Dendritic cell treated with granulocyte-macrophage colony-stimulating factor and Interleukin-4, amounts not matched to agents 40 ng/mL and 50 ng/mL, for 4 days (primary cell): ENCODE data around the gene SLC6A8.
A peak's percentile ranks its signal among the peaks of the same experiment; 100 is the strongest.

ENCODE experiments used
- H3K27ac Mint-ChIP-seq: one replicate; pipeline ENCODE4 v1.8.0; 2022; ENCODE audit warnings: mild to moderate bottlenecking, mixed read lengths
- H3K27me3 Mint-ChIP-seq: one replicate; pipeline ENCODE4 v1.8.0; 2022; ENCODE audit warnings: mild to moderate bottlenecking, mixed read lengths
- H3K36me3 Mint-ChIP-seq: one replicate; pipeline ENCODE4 v1.8.0; 2022; ENCODE audit warnings: low read depth, mixed read lengths
- H3K4me1 Mint-ChIP-seq: one replicate; pipeline ENCODE4 v1.8.0; 2022; ENCODE audit warnings: low read depth, mixed read lengths
- H3K4me3 Mint-ChIP-seq: one replicate; pipeline ENCODE4 v1.8.0; 2022; ENCODE audit warnings: mild to moderate bottlenecking, moderate library complexity, mixed read lengths
- H3K9me3 Mint-ChIP-seq: one replicate; pipeline ENCODE4 v1.8.0; 2022; ENCODE audit warnings: mixed read lengths
- intact Hi-C: fragments of 100-400 bp; cut with micrococcal nuclease; formaldehyde crosslinking; loops from one replicate; pipeline ENCODE4 v1.15.0; 2022

The SLC6A8 gene

DNA sequence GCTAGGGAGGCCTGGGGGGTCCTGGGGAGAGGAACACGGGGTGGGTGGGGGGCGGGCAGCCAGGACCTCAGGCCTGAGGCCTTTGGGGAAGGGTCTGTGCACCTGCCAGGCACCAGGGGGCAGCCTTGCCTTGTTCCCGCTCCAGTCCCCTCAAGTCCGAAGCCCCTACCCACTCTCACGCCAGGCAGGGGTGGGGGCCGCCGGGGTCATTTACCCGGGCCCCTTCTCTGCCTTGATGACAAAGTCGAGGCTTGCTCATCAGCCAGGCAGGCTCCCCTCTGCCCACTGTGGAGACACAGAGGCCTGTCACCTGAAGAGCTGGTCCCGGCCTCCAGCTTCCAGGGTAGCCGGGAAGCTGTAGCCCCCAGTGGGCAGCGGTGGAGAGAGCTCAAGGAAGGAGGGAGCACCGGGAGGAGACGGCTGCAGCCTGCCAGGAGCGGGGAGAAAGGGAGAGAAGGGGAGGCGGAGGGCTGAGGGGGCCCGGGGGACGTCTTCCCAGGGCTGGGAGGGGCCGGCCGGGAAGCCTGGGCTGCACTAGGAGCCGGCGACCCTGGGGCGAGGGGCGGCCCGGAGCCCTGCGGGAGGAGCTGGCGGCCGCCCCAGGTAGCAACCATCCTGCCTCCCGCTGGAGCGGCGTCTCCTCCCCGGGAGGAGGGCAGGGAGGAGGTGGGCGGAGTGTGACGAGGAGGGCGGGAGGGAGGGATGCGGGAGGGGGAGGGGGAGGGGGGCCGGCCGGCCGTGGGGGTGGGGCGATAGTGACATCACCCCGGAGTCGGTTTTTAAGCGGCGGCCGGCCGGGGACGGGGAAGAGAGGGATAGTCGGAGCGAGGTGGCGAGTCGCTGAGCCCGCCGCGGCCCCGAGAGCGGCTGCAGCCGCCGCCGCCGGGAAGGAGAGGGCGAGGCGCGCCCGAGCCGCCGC, at the start of gene SLC6A8:
Gene SLC6A8 (plus strand): TSS at position 806 of the 919 bp plus-strand sequence. CDS start 649 bp downstream, outside the sequence.
- intact Hi-C loops: no loop called here
- Mint-ChIP-seq H3K27me3 (peaks cover 59% of the 10 kb centered on the region), H3K27ac (peak within 1 kb of the TSS; percentile 67)

DNA sequence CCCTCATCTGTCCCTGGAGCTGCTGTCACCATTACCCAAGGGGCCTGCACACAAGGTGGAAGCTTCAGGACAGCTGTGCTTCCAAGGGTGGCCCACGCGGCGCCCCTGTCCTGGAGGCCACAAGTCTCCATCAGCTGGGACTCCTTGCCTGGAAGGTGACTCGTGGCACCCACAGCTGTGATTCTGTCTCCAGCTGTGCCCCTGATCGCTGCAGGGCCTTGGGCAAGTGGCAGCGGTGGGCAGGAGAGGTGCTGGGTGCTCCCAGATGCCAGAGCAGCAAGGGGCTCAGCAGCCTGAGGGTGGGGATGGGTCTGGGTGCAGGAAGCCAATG, 49.7 kb upstream of the SLC6A8 start:
- Mint-ChIP-seq H3K27ac (no peak overlapping the region), H3K36me3 (no peaks in the 10 kb centered on the region), H3K4me1 (peaks cover 5% of the 10 kb centered on the region), H3K9me3 (no peaks in the 10 kb centered on the region), H3K4me3 (no peak overlapping the region), H3K27me3 (peaks cover 46% of the 10 kb centered on the region)
- intact Hi-C loops: no loop called here

More for the DNA sequence above, at the start of gene SLC6A8:
- H3K4me1 Mint-ChIP-seq: peaks cover 20% of the 10 kb centered on the region
- no peaks in the 10 kb centered on the region for H3K9me3 Mint-ChIP-seq
- peak within 1 kb of the TSS; percentile 70 for H3K4me3 Mint-ChIP-seq
- no peaks in the 10 kb centered on the region for H3K36me3 Mint-ChIP-seq

DNA sequence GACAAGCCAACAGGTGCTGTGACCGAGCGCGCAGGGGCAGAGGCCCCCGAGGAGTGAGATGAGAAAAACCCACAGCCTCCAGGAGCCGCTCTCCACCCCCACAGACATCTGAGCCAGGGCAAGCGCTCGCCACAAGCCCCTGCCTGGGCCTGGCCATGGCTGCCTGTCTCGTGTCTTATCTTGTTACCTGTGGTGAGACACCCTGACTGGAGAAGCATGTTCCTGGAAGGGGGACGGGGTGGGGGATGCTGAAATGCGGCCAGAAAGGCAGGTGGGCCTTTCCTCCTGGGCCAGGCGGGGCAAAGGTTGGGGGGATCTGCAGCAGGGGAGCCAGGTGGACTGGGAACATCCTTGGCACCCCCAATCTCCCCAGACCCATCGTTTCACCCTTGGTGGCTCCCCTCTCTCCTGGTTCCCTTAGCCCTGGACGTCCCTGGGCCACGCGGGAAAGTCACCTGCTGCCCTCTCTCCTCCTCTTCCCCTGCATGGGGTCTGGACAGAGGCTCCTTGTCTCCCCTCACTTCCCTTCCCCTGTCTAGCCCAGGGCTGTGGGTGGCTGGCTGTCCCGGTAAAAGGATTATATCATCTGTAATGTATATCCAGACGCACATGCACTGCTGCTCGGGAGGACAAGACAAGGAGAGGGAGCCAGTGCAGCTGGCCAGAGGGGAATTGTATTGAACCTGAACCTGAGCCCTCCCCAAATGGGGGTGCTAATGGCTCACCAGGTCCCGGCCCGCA, 49.1 kb upstream of the SLC6A8 start:
- Mint-ChIP-seq H3K27ac (no peak overlapping the region), H3K36me3 (no peaks in the 10 kb centered on the region), H3K9me3 (no peaks in the 10 kb centered on the region), H3K27me3 (peaks cover 52% of the 10 kb centered on the region), H3K4me3 (no peak overlapping the region), H3K4me1 (peaks cover 9% of the 10 kb centered on the region)
- intact Hi-C loops: no loop called here

DNA sequence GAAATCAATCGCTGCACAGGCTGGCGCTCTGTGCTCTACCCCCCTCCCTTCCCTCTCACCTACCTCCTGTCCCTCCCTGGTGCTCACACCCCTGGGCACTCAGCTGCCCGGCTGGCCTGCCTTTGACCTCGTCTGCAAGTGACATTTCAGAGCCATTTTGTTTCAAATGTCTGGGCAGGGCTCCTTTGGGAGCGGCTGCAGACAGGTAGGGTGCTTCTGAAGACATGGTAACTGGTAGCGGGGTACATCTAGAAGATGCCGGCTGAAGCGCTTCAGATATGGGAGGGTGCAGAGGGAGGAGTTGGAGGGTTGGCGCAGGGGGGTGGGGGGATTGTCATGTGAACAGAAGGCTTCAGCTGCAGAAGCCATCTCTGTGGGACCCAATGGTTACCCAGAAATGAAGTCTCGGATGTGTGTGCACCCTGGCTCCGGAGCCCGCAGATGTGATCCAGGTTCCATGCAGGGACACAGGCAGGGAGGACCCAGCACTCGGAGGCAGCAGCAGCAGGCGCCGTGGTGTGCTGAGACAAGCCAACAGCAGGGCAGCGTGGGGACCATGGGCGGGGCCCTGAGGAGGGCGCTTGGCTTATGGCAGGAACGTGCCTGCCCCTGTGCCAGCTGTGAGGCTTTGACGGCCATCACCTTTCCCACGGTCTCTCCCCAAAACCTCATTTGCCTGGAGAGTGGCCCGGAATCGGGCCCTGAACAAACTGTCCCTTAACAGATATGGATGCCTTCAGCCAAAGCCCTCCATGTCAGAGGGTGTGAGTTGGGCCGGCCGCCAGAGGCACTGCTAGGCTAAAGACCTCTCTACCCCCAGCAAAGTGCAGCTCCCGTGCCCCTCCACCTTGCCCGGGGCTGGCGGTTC, 48.3 kb upstream of the SLC6A8 start:
- Mint-ChIP-seq H3K4me1 (peaks cover 13% of the 10 kb centered on the region), H3K9me3 (no peaks in the 10 kb centered on the region), H3K27me3 (peaks cover 57% of the 10 kb centered on the region), H3K4me3 (no peak overlapping the region), H3K27ac (no peak overlapping the region), H3K36me3 (no peaks in the 10 kb centered on the region)
- intact Hi-C loops: no loop called here

DNA sequence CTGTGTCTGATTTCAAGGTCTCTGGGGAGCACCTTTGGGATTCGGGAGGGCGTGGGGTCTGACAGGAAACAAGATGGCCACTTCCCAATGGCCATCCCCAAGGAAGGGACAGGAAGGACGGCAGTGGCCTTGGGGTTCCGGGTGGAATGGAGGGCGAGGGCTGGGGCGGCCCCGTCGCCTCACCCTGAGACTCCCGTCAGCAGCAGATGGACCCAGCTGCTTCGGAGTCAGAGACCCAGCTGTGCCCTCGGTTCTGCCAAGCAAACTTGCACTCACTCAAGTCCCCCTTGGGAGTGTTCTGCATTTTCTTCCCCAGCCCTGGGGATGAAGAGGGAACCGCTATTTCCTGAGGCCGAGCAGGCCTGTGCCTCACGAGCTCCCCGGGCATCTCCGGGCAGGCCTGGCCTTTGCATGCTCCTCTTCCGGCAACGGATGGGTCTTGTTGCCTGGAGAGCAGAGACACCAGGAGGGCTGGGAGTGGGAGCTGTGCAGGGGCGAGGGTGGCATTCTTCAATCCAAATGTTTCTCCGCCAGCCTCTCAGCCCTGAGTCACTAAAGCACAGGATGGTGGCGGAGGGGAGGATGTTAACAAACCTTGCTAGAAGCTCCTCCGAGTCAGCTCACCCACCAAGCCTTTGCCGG, 47.6 kb upstream of the SLC6A8 start:
- peaks cover 13% of the 10 kb centered on the region for H3K4me1 Mint-ChIP-seq
- H3K36me3 Mint-ChIP-seq: no peaks in the 10 kb centered on the region
- H3K27me3 Mint-ChIP-seq: peaks cover 62% of the 10 kb centered on the region
- intact Hi-C loops: no loop called here
- H3K9me3 Mint-ChIP-seq: no peaks in the 10 kb centered on the region
- H3K4me3 Mint-ChIP-seq: no peak overlapping the region
- no peak overlapping the region for H3K27ac Mint-ChIP-seq

DNA sequence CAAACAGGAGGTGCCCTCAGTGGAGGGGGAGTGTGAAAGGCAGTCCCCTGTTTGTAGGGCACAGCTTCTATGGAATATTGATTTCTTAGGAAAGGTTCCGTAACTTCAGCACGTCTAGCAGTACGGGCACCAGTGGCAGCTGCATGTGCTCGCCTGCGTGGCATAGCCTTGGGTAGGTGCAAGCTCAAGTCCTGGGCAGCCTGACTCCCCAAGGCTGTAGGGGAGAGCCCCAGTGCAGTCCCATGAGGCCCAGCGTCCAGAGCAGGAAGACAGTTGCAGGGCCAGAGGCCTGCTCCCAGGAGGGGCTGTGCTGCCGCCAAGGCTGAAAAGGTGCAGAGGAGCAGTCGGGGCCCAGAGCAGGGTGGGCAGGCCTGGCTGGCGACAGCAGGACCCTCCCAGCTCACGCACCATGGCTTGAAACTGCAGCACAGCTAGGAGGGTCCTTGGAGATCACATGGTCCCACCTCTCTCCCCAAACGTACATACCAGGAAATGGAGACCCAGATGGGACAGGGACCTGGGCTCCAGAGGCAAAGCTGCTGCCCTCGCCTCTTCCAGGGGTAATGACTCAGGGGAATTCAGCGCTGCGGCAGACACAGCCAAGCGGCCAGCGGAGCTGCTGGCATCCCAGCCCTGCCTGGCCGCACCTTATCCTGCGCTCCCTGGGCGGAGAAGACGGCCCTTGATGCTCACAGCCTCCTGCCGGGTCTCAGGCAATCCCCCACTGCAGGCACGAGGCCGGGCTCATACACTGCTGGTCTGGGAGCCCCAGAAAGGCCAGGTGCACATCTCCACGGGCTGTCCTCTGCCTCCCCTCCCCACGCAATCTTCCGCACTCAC, 46.8 kb upstream of the SLC6A8 start:
- intact Hi-C loops: no loop called here
- Mint-ChIP-seq H3K27me3 (peaks cover 70% of the 10 kb centered on the region), H3K36me3 (no peaks in the 10 kb centered on the region), H3K9me3 (no peaks in the 10 kb centered on the region), H3K4me3 (no peak overlapping the region), H3K27ac (no peak overlapping the region), H3K4me1 (peaks cover 13% of the 10 kb centered on the region)

DNA sequence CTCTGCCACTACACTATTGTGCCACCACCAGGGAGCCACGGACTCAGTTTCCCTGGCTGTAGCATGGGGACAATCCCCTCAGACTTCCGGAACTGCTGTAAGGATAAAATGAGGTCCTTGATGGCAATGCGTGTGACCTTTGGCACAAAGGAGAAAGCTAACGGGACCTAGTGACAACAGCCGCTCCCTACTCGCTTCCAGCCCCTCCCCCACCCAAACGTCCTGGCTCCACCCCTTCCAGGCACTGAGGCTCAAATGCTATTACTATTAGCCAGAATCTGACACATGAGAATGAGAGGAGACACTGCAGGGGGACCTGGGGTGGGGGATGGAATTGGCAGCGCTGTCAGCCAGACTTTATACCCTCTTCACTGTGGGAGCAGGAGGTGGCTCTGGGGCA, 46.1 kb upstream of the SLC6A8 start:
- Mint-ChIP-seq H3K27me3 (peaks cover 77% of the 10 kb centered on the region), H3K4me1 (peaks cover 13% of the 10 kb centered on the region), H3K4me3 (no peak overlapping the region), H3K27ac (no peak overlapping the region), H3K36me3 (no peaks in the 10 kb centered on the region), H3K9me3 (no peaks in the 10 kb centered on the region)
- intact Hi-C loops: no loop called here

DNA sequence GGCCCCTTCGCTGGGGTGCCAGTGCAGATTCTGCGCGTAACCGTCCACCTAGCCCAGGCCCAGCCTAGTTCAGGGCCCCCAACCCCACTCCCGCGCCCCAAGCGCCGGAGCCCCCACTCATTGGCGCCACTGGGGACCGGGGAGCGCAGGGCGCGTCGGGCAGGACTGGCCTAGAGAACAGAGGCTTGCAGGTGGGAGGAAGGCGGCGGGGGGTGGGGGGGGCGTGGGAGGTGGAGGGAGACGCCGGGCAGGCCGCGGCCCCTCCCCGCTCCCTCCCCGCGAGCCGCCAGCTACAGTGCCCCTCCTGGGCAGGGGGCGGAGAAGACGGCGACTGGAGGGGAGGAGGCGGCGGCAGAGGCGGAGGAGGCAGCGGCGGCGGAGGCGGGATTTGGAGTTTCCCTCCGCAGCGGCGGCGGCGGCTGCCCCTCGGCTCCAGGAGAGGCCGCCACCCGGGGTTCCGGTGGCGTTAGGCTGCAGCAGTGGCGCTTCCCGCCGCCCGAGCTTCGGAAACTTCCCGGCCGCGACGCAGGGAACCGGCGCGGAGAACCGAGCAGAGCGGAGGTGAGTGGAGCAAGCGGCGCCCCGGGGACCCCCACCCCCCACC, 45.6 kb upstream of the SLC6A8 start:
- Mint-ChIP-seq H3K4me1 (peaks cover 13% of the 10 kb centered on the region), H3K27ac (no peak overlapping the region), H3K36me3 (no peaks in the 10 kb centered on the region), H3K4me3 (no peak overlapping the region), H3K27me3 (peaks cover 74% of the 10 kb centered on the region), H3K9me3 (no peaks in the 10 kb centered on the region)
- intact Hi-C loops: no loop called here

DNA sequence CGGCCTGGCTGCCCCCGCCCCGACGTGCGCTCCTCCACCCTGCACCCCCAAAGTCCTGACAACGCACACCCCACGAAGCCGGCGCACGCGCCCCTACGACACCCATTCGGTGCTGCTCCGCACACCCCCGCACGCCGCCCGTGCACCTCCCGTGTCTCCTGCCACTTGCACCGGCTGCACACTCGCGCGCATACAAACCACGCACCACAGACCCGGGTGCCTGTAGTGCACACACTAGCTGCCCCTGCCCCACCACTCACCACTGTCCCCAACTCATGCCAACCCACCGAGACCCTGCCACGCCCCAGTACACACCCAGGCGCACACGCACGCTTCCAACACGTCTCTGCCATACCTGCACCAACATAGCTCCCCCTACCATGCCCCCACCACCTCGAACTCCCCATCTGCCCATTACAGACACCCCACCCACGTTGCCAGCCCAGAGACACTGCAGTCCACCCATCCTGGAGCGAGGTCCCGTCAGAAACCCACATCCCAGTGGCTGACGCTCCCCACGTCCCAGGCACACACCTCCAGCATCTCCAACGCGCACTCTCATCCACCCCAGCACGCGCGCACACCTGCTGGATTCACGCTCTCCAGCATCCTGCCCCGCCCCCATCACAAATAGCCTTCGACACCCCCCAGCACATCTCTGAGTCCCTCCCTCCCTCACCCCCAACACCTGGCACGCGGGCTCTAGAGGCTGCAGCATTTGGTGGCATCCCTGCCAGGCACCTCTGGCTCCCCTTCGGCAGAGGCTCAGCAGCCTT, 44.9 kb upstream of the SLC6A8 start:
- H3K27me3 Mint-ChIP-seq: peaks cover 77% of the 10 kb centered on the region
- intact Hi-C loops: no loop called here
- H3K36me3 Mint-ChIP-seq: no peaks in the 10 kb centered on the region
- H3K4me1 Mint-ChIP-seq: peaks cover 13% of the 10 kb centered on the region
- H3K4me3 Mint-ChIP-seq: peak overlapping the region; percentile 37
- H3K27ac Mint-ChIP-seq: no peak overlapping the region
- H3K9me3 Mint-ChIP-seq: no peaks in the 10 kb centered on the region

DNA sequence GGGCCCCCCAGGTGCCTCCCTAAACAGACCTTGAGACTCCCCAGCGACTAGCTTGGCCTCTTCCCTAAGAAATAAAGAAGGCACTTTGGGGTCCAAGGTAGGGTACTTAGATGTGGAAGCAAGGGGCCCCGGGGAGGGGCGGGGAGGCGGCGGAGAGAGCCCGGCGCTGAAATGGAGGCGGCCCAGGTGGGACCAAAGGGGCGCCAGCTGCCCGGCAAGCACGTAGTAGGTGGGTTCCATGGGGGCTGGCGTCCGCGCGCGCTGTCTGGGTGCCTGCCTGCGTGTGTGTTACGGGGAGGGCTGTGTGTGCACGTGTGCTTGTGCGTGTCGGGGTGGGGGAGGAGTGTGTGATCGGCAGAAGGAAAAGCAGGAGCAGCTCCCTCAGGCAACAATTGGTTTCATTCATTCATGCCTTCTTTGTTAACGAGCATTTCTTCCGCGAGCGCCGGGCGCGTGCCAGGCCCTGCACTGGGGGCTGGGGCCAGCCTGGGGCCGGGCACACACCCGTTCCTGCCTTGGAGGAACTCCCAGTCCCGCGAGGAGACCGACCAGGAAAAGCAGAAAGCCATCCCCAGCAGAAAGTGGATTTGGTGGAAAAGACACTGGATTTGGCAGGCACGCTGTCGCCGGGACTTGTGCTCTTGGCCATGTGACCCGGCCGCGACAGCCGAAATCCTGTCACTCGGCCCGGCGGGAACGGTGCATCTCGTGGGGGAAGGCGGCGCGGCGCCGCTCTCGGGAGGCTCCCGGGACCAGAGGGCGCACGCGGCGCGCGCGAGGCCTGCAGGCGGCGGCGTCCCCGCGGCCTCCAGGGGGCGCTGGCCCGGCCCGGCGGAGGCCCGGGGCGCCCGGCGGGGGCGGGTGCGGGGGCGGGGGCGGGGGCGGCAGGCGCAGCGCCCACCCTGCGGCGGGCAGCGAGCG, 44.0 kb upstream of the SLC6A8 start:
- H3K9me3 Mint-ChIP-seq: no peaks in the 10 kb centered on the region
- peaks cover 13% of the 10 kb centered on the region for H3K4me1 Mint-ChIP-seq
- H3K36me3 Mint-ChIP-seq: no peaks in the 10 kb centered on the region
- H3K4me3 Mint-ChIP-seq: peak overlapping the region; percentile 42
- intact Hi-C loops: no loop called here
- no peak overlapping the region for H3K27ac Mint-ChIP-seq
- H3K27me3 Mint-ChIP-seq: peaks cover 83% of the 10 kb centered on the region

DNA sequence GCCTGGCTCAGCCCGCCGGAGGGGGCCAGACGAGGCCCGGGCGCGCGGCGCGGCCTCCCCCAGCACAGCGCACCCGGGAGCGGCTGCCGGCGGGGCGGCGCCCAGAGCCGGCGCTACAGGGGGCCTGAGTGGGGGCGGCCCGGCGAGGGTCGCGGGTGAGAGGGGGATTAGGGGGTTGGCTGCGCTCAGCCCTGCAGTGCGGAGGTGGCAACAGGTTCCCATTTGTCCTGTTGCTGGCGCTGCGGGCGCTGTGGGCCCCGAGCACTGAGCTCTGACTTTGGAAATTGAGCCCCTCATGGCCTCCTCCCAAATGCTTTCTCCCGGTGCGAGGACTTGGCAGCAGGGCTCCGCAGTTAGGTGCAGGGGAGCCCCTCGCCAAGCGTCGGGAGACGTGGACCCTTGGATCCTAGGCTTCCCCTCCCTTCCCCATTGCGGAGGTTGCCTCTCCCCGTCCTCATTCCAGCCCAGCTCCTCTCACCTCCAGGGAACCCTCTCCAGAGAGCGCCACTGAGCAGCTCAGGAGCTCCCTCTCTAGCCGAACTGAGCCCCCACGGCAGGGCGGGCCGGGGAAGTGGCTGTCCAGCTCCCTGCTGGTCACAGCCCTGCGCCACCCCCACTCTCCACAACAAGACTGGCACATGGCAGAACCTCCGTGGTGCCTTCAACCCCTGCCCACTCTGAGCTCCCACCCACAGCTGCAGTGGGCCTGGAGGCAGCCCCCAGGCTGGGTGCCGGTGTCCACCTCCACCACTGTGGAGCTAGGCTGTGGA, 43.2 kb upstream of the SLC6A8 start:
- Mint-ChIP-seq H3K36me3 (no peaks in the 10 kb centered on the region), H3K9me3 (no peaks in the 10 kb centered on the region), H3K27ac (no peak overlapping the region), H3K4me3 (no peak overlapping the region), H3K27me3 (peaks cover 81% of the 10 kb centered on the region), H3K4me1 (peaks cover 13% of the 10 kb centered on the region)
- intact Hi-C loops: loop anchor here (5.0 kb wide), 1 partner anchor 92 kb away; no protein-coding TSS in a partner anchor
